HEK293 (cell line): Measurements from ENCODE around the gene USP32.

Experiments
- ZBTB8A ChIP-seq: fragments of 450-650 bp; formaldehyde crosslinking; IDR thresholded peaks from 2 replicates; pipeline ENCODE4 v1.5.1; 2016; ENCODE audit warnings: missing biosample characterization, missing genetic modification characterization
- ZNF76 ChIP-seq: fragments of 450-650 bp; formaldehyde crosslinking; IDR thresholded peaks from 2 replicates; pipeline ENCODE4; 2016; ENCODE audit warnings: low read depth, missing biosample characterization, missing genetic modification characterization, borderline replicate concordance

- TF ChIP-seq ZBTB8A (tag by site-specific recombination) = no peak
- no peak for TF ChIP-seq ZNF76
Observed at GRCh38 chr17:60278237-60278636, 113.7 kb downstream of the USP32 start.
